ENCODE results near the gene ZC3H12D.
"Not testable (repeated sequence)": the region's sequence is repeated elsewhere in the genome, so short reads cannot be mapped to it uniquely, and the experiment has no call there.

Gene ZC3H12D

DNA sequence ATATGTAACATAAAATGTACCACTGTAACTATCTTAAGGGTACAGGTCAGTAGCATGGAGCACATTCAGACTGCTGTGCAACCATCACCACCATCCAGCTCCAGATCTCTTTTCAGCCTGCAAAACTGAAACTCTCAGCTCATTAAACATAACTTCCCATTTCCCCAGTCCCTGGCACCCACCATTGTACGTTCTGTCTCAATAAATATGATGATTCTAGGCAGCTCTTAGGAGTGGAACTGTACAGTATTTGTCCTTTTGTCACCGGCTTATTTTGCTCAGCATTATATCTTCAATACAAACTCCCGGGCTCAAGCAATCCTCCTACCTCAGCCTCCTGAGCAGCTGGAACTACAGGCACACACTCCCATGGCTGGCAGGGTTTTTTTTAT, 1.5 kb downstream of the ZC3H12D start:
- no peak for DNase-seq

DNA sequence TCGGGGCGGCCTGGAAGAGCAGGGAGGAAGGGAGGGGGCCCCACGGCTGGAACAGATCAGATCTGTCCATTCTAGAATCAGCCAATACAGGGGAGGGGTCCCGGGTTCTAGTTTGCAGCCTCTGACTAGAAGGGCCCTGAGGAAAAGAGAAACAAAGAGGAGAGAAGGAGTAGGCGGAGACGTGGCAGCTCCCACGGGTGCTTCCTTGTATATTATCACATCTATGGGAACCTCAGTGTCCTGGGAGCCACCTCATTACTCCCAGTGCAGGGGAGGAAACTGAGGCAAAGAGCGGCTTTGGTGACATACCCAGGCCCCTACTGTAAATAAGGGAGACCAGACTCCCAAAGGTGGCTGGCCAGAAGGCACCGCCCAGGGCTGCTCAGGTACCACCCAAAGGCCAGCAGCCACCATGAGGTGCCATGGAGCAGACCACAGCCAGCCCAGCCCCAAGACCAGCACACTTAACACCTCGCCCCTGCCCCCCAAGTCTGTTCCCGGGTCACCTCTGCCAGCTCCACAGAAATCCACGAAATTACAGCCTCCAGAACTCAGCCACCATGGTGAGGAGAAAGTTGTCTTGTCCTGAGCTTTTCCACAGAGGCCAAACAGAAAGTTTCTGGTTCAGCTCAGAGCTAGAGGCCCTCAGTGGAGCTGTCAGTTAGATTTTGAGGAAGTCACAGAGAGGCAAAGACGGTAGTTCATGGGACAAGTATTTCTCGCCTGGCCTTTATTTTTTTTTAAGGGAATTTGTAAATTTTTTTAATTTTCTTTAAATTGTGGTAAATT, 2.1 kb downstream of the ZC3H12D start:
- DNase-seq, result no peak

DNA sequence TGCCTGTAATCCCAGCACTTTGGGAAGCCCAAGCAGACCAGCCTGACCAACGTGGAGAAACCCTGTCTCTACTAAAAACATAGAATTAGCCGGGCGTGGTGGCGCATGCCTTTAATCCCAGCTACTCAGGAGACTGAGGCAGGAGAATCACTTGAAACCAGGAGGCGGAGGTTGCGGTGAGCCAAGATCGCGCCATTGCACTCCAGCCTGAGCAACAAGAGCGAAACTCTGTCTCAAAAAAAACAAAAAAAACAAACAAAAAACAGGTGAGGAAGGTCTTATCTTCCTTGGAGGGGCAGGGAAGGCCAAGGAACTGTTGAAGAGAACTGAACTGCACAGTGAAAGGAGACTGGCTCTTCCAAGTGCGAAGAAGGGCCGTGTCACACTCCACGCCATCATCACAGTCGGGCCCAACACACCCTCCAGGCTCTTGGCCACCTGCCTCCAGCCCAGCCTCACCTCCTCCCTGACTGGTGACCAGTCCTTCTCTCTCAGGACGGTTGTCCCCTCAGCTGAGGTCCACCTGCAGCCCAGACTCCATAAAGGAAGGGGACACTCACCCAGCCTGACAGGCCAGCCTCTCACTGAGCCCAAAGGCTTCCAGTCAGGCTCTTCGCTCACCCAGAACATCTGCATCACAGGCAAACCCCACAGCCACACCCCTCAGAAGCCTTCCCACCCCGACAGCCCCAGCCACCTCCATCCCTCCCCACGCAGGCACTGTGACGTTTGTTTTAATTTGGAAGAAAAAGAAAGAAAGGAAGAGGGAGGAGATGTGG, 4.1 kb downstream of the ZC3H12D start:
- DNase-seq, result no peak

DNA sequence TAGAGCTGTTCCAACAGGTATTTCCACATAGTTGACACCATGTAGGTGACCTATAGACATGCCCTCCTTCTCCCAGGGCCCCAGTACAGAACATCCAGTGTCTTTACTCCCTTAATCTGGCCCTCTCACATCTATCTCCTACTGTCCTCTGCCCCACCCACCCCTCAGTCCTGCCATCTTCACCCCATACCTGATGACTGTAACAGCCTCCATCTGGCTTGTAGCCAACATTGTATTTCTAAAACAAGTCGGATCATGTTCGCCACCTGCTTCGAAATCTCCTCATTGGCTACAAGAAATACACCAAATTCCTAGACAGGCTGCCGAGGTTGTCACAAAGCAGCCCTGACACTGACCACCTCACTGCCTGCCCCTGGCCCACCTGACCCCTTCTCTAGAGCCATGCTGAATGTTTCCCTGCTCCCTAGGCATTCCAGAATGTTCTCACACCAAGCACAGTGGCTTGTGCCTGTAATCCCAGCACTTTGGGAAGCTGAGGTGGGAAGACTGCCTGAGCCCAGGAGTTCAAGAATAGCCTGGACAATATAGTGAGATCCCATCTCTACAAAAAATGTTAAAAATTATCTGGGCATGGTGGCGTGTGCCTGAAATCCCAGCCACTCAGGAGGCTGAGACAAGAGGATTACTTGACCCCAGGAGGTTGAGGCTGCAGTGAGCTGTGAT, 6.0 kb downstream of the ZC3H12D start:
- DNase-seq, result peak; percentile 31

DNA sequence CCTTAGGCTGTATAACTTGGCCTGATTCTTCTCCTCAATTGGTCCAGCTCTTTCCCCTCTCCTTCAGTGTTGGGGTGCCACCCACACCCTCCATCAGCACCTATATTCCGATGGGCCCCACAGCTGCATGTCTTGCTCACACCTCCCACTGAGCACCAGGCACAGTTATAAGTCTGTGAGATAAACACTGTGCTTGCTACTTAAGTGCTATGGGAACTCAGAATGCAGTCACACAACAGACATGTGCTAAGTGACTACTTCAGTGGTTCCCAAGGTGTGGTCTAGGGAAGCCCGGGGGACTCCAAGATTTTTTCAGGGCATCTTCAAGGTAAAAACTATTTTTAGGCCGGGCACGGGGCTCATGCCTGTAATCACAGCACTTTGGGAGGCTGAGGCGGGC, 7.3 kb downstream of the ZC3H12D start:
- no peak for DNase-seq

DNA sequence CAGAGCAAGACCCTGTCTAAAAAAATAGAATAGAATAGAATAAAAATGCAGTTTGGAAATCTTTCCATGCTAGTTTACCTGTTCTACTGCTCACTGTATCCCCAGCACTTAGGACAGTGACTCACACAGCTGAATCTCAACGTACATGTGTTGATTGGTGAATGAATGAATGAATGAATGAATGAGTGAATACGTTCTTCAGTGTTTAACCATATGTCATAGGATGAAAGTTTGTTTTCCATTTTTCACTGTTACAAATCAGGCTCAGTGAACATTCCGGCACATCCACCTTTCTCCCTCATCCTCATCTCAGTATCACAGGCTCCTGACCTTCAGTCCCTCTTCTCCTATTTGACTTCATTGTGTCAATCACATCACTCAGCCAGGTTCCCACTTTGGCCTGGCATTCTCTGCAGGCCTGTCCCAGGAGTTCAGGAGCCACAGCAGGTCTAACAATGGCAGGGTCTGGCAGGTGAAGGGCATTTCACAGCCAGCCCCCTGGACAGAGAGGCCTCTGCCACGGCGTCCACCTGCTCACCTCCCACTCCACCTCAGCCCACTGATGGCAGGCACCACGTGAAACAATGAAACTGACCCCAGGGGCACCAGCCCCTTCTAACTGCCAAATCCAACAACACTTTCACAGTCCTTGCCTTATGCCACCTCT, 7.9 kb downstream of the ZC3H12D start:
- no peak for DNase-seq

DNA sequence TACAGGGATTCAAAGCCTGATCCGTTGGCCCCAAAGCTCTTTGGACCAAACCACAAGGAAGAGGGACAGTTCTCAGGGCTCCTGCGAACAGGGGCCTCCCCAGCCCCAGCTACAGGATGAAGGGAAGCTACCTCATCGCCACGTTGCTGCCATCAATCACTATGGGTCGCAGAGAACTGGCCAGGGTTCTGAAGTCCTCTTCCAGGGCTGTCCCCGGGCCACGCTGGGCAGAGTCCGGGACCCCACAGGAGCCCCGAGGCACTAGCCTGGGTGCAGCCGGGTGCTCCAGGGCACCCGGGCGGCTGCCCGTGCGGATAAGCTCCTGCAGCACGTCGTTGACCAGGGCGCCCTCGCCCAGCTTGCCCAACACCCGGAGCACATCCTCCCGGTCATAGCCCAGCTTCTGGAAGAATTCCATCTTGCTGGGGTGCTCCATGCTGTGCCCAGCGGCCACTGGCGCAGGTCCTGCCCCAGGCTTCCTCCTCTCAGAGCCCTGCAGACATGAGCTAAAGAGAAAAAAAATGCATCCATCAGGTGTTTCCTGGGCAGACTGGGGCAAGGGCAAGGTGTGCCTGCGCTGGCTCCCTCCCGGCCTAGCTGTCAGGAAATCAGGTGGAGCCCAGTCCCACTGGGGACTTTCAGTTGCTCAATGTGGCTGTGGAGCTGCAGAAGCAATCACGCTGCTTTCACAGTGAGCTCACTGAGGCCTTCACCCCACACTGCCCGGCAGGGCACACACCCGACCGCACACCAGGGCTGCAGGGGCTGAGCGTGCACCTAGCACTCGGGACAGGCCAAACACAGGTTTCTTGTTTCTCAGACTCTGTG, 10.5 kb downstream of the ZC3H12D start:
- no peak for DNase-seq

DNA sequence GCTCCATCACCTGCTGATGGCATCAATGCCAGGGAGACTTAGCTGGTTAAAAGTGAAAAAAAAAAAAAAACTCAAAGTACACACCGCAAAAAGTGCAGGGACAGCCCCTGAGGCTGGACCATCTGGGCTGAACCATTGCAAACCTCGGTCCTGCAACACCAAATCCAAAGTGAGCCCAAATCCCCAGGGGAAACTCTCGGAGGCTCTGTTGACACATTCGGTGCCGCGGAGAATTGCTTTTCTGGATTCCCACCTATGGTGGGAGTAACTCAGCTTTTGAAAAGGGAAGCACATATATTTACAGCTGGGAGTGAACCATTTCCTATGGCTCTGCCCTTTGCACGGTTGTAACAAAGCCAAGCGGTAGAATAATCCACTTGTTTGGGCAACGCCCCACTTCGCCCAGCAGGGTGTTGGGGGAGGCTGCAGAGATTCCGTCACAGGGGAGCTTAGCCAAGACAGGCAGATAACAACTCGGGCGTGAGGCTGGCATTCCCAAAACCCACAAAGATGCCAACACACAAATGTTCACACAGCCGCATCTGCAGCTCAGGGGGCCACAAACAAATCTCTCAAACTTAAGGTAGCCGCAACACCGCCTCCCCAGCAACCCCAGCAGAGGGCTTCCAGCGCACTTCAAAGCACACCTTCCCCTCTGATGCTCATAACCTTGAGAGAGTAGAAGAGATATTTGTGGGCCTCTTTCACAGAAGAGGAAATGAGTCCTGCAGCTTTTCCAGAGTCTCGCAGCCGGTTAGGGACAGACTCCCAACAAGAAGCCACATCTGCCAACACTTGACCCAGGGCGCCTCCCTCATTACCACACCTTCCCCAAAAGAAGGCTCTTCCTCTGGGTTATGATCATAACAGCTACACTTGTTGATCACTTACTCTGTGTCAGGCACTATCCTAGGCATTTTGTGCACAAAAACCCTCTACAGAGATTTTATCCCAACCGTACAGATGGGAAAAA, 11.4 kb downstream of the ZC3H12D start:
- DNase-seq, result peak; percentile 86

DNA sequence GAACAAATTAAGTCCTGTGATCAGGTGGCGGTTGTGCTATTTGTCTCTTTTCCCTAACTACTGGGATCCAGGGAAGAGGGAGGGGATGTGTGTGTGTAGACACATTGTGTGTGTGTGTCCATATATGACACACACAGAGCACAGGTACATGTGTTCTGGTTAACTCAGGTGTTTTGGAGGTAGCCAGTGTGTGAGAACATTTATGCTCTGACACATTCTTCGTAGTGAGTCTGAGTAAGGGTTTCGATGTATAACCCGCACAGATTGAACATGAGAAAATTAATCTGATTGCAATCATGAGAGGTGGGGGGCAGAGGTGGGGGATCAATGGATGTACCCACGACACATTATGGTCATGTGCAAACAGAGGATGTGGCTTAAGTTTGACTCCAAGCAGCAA, 12.6 kb downstream of the ZC3H12D start:
- DNase-seq, result no peak

DNA sequence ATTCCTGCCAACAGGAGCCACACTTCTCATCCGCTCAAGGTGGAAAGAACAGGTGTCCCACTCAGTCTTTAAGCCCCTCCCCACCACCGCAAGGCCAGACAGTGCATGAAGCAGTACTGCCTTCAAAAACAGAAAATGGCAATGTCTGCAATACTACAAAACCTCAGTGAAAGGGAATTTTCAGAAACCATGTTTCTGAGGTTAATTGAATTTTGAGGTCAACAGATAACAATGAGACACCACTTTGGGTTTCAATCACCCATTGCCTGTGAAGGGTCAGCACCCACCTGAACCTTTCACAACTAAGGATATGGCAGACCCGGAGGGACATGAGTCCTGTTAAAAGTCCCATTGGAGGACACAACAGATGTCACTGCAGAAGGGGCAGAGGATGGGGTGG, 13.0 kb downstream of the ZC3H12D start:
- no peak for DNase-seq

DNA sequence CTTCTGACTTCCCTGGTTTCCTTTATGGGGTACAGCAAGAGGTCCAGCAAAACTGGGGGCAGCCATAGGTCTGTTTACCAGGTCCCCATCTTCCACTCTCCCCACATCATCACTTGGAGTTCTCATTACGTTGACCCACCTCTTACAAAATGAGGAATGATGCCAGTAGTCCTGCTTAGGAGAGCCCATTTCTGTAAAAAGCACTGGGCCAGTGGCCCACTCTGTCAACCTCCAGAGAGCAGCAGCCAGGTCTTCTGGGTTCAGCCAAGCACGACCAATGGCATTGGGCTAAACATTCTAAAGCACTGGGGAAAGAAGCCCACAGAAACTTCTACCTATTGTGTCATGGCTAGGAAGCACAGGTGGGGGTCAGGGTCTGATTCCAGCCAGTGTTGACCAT, 13.9 kb downstream of the ZC3H12D start:
- no peak for DNase-seq

DNA sequence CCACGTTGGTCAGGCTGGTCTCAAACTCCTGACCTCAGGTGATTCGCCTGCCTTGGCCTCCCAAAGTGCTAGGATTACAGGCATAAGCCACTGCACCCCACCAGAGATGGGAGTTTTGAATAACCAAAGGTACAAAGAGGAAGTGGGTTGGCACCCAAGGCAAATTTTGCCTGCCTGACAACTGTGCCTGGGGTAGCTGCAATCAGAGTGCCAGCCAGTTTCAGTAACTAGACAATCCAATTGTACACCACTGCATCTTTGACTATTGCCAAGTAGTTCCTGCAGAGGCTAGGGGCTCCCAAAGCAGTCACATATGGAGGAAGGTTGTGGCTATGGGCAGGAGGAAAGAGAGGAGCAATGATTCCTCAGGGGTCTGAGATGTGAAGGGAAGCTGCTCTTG, 16.6 kb downstream of the ZC3H12D start:
- DNase-seq, result no peak

DNA sequence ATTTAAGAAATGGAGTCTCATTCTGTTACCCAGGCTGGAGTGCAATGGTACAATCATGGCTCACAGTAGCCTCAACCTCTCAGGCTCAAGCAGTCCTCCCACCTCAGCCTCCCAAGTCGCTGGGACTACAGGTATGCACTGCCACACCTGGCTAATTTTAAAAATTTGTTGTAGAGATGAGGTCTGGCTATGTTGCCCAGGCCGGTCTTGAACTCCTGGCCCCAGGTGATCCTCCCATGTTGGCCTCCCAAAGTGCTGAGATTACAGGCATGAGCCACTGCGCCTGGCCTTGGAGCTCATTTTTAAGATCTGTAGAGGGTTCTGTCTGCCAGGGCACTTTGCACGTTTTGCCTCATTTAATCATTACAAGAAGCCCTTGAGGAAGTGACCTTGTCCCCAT, 17.5 kb downstream of the ZC3H12D start:
- no peak for DNase-seq

DNA sequence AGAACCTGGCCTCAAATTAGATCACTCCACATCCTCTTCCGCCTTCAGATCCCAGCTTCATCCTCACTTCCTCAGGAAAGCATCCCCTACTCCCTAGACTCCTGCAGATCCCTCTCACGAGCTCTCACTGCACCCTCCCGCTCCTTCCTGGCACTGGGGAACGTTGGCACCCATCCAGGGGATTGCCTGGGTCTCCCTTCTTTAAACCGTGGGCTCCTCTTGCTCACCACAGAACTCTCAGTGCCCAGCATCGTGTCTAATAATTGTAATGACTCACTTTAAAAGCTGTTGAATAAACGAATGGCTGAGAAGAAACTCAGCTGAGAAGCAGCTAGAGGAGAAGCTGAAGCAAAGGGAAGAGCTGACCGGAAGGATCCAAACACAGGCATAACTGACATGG, 20.4 kb downstream of the ZC3H12D start:
- DNase-seq, result peak; percentile 14

DNA sequence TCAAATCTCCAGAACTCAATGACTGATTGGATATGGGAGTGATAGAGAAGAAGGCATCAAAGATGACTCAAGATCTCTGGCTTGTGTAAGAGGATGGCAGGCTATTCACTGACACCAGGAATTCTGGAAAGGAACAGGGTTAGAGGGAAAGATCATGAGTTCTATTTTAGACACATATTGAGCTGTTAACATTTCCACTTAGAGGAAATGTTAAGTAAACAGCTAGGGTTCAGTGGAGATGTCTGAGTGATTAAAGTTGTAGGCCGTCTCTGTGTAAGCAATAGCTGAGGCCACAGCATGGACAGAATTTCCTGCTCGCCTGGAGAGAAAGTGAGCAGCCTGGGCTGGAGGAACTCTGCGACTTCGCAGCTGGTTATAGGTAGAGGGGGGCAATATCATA, 21.0 kb downstream of the ZC3H12D start:
- no peak for DNase-seq

DNA sequence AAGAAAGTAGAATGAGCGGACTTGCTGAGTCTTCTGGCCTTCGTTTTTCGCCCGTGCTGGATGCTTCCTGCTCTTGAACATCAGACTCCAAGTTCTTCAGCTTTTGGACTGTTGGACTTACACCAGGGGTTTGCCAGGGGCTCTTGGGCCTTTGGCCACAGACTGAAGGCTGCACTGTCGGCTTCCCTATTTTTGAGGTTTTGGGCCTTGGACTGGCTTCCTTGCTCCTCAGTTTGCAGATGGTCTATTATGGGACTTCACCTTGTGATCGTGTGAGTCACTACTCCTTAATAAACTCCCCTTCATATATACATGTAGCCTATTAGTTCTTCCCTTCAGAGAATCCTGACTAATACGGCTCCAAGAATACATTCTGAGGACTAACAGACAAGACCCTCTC, 22.1 kb downstream of the ZC3H12D start:
- DNase-seq, result not testable (repeated sequence)

DNA sequence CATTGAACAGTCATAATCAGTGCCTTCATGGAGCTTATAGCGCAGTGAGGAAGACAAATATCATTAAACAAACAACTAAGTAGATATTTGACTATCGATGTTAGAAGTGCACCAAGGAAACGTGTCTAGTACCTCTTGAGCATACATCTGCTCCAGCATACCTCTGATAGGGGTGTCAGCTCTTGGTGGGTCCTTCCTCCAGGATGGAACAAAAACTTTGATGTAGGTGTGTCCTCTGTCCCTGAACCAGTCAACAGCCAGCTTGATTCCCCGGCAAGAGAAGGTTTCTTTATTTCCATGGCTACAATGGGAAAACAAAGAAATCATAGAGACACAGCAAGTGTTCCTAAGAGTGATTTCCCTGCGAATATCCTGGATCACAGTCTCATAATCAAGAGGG, 23.1 kb downstream of the ZC3H12D start:
- no peak for DNase-seq

DNA sequence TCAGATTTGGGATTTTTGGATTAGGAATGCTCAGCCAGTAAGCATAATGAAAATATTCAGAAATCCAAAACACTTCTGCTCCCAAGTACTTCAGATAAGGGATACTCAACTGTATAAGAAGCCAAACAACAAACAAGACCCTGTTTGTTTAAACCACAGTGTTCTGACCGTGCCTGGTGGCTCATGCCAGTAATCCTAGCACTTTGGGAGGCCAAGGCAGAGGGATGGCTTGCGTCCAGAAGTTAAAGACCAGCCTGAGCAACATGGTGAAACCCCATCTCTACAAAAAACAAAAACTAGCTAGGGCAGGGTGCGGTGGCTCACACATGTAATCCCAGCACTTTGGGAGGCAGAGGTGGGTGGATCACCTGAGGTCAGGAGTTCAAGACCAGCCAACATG, 24.6 kb downstream of the ZC3H12D start:
- not testable (repeated sequence) for DNase-seq

DNA sequence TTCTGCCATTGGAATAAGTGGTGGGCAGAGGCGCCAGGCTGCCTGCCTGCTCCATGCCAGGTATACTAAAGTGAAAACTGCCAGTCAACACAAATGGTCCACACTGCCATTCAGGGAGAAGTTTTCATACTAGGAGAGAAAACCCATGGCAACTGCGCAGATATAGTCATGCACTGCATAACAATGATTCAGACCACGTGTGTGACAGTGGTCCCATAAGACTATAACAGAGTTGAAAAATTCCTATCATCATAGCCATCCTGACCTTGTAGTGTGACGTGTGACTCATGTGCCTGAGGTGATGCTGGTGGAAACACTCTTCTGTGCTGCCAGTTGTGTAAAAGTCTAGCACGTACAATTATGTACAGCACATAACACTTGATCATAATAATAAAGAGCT, 25.1 kb downstream of the ZC3H12D start:
- no peak for DNase-seq

DNA sequence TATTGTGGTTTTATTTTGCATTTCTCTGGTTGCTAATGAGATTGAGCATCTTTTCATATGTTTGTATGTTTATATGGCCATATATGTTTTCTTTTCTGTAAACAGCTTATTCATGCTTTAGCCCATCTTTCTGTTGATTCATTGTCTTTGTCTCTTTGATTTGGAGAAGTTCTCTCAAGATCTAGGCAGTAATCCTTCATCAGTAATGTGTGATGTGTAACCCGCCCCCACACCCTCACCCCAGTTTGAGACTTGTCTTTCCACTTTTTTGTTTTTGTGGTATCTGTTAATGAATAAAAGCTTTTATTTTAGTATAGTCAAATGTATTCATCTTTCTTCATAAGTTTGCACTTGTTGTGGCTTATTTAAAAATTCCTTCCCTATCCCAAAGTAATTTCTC, 26.0 kb downstream of the ZC3H12D start:
- no peak for DNase-seq

DNA sequence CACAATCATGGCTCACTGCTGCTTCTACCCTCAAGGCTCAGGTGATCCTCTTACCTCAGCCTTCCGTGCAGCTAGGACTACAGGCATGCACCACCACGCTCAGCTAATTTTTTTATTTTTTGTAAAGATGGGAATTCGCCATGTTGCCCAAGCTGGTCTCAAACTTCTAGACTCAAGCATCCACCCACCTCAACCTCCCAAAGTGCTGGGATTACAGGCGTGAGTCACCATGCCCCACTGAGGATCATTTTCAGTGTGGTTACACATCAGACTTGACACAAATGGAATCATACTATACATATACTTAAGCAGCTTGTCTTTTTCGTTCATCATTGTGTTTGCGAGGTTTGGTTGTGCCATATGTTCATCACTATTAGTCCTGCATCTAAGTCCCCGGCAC, 26.6 kb downstream of the ZC3H12D start:
- DNase-seq, result no peak

Data from NCI-H69 (cell line).